HEK293 (cell line): ENCODE results near the gene ALOXE3.

Experiments used
- ATF2 ChIP-seq: fragments of 450-650 bp; formaldehyde crosslinking; IDR thresholded peaks from 2 replicates; pipeline ENCODE4 v1.5.1; 2016; ENCODE audit warnings: missing biosample characterization, missing genetic modification characterization, low read depth
- BCL6B ChIP-seq: fragments of 450-650 bp; formaldehyde crosslinking; IDR thresholded peaks from 2 replicates; pipeline ENCODE4 v1.5.1; 2017; ENCODE audit warnings: missing biosample characterization, missing genetic modification characterization
- HOXC10 ChIP-seq: sonication (generic); formaldehyde crosslinking; IDR thresholded peaks from 2 replicates; pipeline ENCODE4 v1.8.1; 2023; ENCODE audit warnings: mild to moderate bottlenecking, missing genetic modification reagents
- KLF1 ChIP-seq: fragments of 450-650 bp; formaldehyde crosslinking; IDR thresholded peaks from 2 replicates; pipeline ENCODE4 v1.5.1; 2016; ENCODE audit warnings: missing biosample characterization, missing genetic modification characterization
- RBAK ChIP-seq: fragments of 450-650 bp; formaldehyde crosslinking; IDR thresholded peaks from 2 replicates; pipeline ENCODE4 v1.5.1; 2016; ENCODE audit warnings: missing biosample characterization, missing genetic modification characterization
- SALL2 ChIP-seq: fragments of 450-650 bp; formaldehyde crosslinking; IDR thresholded peaks from 2 replicates; pipeline ENCODE4 v1.5.0; 2017; ENCODE audit warnings: missing biosample characterization, mild to moderate bottlenecking, missing genetic modification characterization, borderline replicate concordance
- WT1 ChIP-seq: fragments of 450-650 bp; formaldehyde crosslinking; IDR thresholded peaks from 2 replicates; pipeline ENCODE4 v1.5.1; 2016; ENCODE audit warnings: missing biosample characterization, missing genetic modification characterization
- ZBTB21 ChIP-seq: fragments of 450-650 bp; formaldehyde crosslinking; IDR thresholded peaks from 2 replicates; pipeline ENCODE4 v1.5.1; 2017; ENCODE audit warnings: missing biosample characterization, missing genetic modification characterization
- ZBTB8A ChIP-seq: fragments of 450-650 bp; formaldehyde crosslinking; IDR thresholded peaks from 2 replicates; pipeline ENCODE4 v1.5.1; 2016; ENCODE audit warnings: missing biosample characterization, missing genetic modification characterization
- ZFP69B ChIP-seq: fragments of 450-650 bp; formaldehyde crosslinking; IDR thresholded peaks from 2 replicates; pipeline ENCODE4 v1.5.1; 2016; ENCODE audit warnings: missing biosample characterization, missing genetic modification characterization
- ZNF132 ChIP-seq: fragments of 450-650 bp; formaldehyde crosslinking; IDR thresholded peaks from 2 replicates; pipeline ENCODE4 v1.5.1; 2017; ENCODE audit warnings: missing biosample characterization, missing genetic modification characterization, borderline replicate concordance
- ZNF157 ChIP-seq: fragments of 450-650 bp; formaldehyde crosslinking; IDR thresholded peaks from 2 replicates; pipeline ENCODE4 v1.5.1; 2016; ENCODE audit warnings: missing biosample characterization, missing genetic modification characterization
- ZNF169 ChIP-seq: fragments of 450-650 bp; formaldehyde crosslinking; IDR thresholded peaks from 2 replicates; pipeline ENCODE4 v1.5.1; 2016; ENCODE audit warnings: missing biosample characterization, missing genetic modification characterization
- ZNF174 ChIP-seq: fragments of 450-650 bp; formaldehyde crosslinking; IDR thresholded peaks from 2 replicates; pipeline ENCODE4 v1.5.0; 2017; ENCODE audit warnings: missing biosample characterization, mild to moderate bottlenecking, missing genetic modification characterization
- ZNF175 ChIP-seq: fragments of 450-650 bp; formaldehyde crosslinking; IDR thresholded peaks from 2 replicates; pipeline ENCODE4 v1.5.1; 2016; ENCODE audit warnings: missing biosample characterization, missing genetic modification characterization
- ZNF184 ChIP-seq: fragments of 450-650 bp; IDR thresholded peaks from 2 replicates; pipeline ENCODE4 v1.5.1; 2018; ENCODE audit warnings: missing biosample characterization, mild to moderate bottlenecking, missing genetic modification characterization
- ZNF19 ChIP-seq: fragments of 450-650 bp; formaldehyde crosslinking; IDR thresholded peaks from 2 replicates; pipeline ENCODE4; 2016; ENCODE audit warnings: missing biosample characterization, missing genetic modification characterization, low read depth
- ZNF23 ChIP-seq: fragments of 450-650 bp; formaldehyde crosslinking; IDR thresholded peaks from 2 replicates; pipeline ENCODE4 v1.5.1; 2016; ENCODE audit warnings: missing biosample characterization, missing genetic modification characterization, borderline replicate concordance
- ZNF266 ChIP-seq: fragments of 450-650 bp; formaldehyde crosslinking; IDR thresholded peaks from 2 replicates; pipeline ENCODE4 v1.5.1; 2016; ENCODE audit warnings: missing biosample characterization, missing genetic modification characterization, low read depth
- ZNF292 ChIP-seq: fragments of 450-650 bp; formaldehyde crosslinking; IDR thresholded peaks from 2 replicates; pipeline ENCODE4 v1.5.1; 2016; ENCODE audit warnings: low read depth, missing biosample characterization, missing genetic modification characterization, borderline replicate concordance
- ZNF311 ChIP-seq: fragments of 450-650 bp; formaldehyde crosslinking; IDR thresholded peaks from 2 replicates; pipeline ENCODE4 v1.5.1; 2017; ENCODE audit warnings: missing biosample characterization, missing genetic modification characterization, borderline replicate concordance
- ZNF341 ChIP-seq: fragments of 450-650 bp; formaldehyde crosslinking; IDR thresholded peaks from 2 replicates; pipeline ENCODE4; 2016; ENCODE audit warnings: low read depth, missing biosample characterization, missing genetic modification characterization
- ZNF433 ChIP-seq: fragments of 450-650 bp; formaldehyde crosslinking; IDR thresholded peaks from 2 replicates; pipeline ENCODE4 v1.5.1; 2016; ENCODE audit warnings: missing biosample characterization, missing genetic modification characterization, low read depth
- ZNF501 ChIP-seq: fragments of 450-650 bp; formaldehyde crosslinking; IDR thresholded peaks from 2 replicates; pipeline ENCODE4 v1.5.1; 2016; ENCODE audit warnings: missing biosample characterization, missing genetic modification characterization
- ZNF514 ChIP-seq: fragments of 450-650 bp; formaldehyde crosslinking; IDR thresholded peaks from 2 replicates; pipeline ENCODE4 v1.5.1; 2016; ENCODE audit warnings: missing biosample characterization, missing genetic modification characterization
- ZNF561 ChIP-seq: fragments of 450-650 bp; IDR thresholded peaks from 2 replicates; pipeline ENCODE4 v1.5.1; 2018; ENCODE audit warnings: missing biosample characterization, missing genetic modification characterization, borderline replicate concordance
- ZSCAN23 ChIP-seq: fragments of 450-650 bp; formaldehyde crosslinking; IDR thresholded peaks from 2 replicates; pipeline ENCODE4 v1.5.1; 2016; ENCODE audit warnings: missing biosample characterization, missing genetic modification characterization
- TF ChIP-seq, protein P1 (sequence below): fragments of 450-650 bp; formaldehyde crosslinking; IDR thresholded peaks from 2 replicates; pipeline ENCODE4 v1.5.1; 2016; ENCODE audit warnings: missing biosample characterization, missing genetic modification characterization
- TF ChIP-seq, protein P2 (sequence below): IDR thresholded peaks from 2 replicates; pipeline ENCODE4 v1.6.1; 2011; ENCODE audit warnings: mild to moderate bottlenecking, low read depth, low read length, borderline replicate concordance
- TF ChIP-seq, protein P3 (sequence below): fragments of 450-650 bp; formaldehyde crosslinking; IDR thresholded peaks from 2 replicates; pipeline ENCODE4 v1.5.1; 2017; ENCODE audit warnings: missing biosample characterization, missing genetic modification characterization
- TF ChIP-seq, protein P4 (sequence below): fragments of 450-650 bp; formaldehyde crosslinking; IDR thresholded peaks from 2 replicates; pipeline ENCODE4 v1.5.1; 2016; ENCODE audit warnings: missing biosample characterization, missing genetic modification characterization

Gene ALOXE3

DNA sequence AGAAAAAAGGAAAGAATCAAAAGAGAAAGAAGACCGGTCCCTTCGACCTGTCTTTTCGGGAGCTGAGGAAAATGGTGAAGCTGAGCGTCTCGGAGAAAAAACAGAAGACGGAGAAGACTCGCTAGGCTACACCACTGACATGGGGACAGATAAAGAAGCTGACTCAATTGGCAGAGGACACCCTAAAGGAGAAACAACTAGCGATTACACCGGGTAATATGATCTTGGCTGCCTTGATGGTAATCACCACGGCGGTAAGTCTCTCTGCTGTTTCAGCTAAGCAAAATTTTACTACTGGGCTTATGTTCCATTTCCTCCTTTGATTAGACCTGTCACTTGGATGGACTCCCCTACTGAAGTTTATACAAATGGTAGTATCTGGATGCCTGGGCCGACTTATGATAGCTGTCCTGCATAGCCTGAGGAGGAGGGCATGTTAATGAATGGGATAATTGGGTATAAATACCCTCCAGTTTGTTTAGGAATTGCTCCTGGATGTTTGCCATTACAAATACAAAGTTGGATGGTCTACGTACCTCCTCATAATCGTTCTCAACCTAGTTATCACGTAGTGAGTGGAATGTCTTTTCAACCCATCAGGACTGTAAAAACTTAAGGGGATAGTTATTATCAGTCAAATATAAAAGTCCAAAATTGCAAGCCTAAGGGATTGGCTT is 55.4 kb downstream of the ALOXE3 start (continued):
- TF ChIP-seq BCL6B (no peak), ZFP69B (tag by site-specific recombination) (no peak), ZNF175 (tag by site-specific recombination) (no peak), ZNF169 (tag by site-specific recombination) (no peak), SALL2 (tag by site-specific recombination) (no peak), ZSCAN23 (no peak), ZNF514 (tag by site-specific recombination) (no peak), ZNF561 (tag by site-specific recombination) (0 out of 2 replicates have a peak, but pooled peaks have one; percentile 31), ZBTB8A (0 out of 2 replicates have a peak, but pooled peaks have one; percentile 26), WT1 (tag by site-specific recombination) (peak; percentile 98), ZNF184 (tag by site-specific recombination) (peak; percentile 33; the same call in 1 of the 2 replicates), ZNF292 (tag by site-specific recombination) (no peak), ATF2 (tag by site-specific recombination) (no peak), ZNF157 (tag by site-specific recombination) (no peak), ZNF433 (tag by site-specific recombination) (no peak), ZNF23 (tag by site-specific recombination) (no peak), ZNF311 (tag by site-specific recombination) (no peak), ZNF501 (tag by site-specific recombination) (no peak; the same call in none of the 2 replicates), ZNF174 (no peak), HOXC10 (no peak), ZNF132 (no peak), RBAK (tag by site-specific recombination) (no peak), ZNF266 (tag by site-specific recombination) (no peak), ZNF19 (no peak), ZNF341 (tag by site-specific recombination) (no peak), ZBTB21 (tag by site-specific recombination) (no peak; the same call in 1 of the 2 replicates), KLF1 (tag by site-specific recombination) (no peak)
- TF ChIP-seq, protein P1, sequence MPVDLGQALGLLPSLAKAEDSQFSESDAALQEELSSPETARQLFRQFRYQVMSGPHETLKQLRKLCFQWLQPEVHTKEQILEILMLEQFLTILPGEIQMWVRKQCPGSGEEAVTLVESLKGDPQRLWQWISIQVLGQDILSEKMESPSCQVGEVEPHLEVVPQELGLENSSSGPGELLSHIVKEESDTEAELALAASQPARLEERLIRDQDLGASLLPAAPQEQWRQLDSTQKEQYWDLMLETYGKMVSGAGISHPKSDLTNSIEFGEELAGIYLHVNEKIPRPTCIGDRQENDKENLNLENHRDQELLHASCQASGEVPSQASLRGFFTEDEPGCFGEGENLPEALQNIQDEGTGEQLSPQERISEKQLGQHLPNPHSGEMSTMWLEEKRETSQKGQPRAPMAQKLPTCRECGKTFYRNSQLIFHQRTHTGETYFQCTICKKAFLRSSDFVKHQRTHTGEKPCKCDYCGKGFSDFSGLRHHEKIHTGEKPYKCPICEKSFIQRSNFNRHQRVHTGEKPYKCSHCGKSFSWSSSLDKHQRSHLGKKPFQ, result no peak
- TF ChIP-seq, protein P2, sequence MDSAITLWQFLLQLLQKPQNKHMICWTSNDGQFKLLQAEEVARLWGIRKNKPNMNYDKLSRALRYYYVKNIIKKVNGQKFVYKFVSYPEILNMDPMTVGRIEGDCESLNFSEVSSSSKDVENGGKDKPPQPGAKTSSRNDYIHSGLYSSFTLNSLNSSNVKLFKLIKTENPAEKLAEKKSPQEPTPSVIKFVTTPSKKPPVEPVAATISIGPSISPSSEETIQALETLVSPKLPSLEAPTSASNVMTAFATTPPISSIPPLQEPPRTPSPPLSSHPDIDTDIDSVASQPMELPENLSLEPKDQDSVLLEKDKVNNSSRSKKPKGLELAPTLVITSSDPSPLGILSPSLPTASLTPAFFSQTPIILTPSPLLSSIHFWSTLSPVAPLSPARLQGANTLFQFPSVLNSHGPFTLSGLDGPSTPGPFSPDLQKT, result no peak
- TF ChIP-seq, protein P3, sequence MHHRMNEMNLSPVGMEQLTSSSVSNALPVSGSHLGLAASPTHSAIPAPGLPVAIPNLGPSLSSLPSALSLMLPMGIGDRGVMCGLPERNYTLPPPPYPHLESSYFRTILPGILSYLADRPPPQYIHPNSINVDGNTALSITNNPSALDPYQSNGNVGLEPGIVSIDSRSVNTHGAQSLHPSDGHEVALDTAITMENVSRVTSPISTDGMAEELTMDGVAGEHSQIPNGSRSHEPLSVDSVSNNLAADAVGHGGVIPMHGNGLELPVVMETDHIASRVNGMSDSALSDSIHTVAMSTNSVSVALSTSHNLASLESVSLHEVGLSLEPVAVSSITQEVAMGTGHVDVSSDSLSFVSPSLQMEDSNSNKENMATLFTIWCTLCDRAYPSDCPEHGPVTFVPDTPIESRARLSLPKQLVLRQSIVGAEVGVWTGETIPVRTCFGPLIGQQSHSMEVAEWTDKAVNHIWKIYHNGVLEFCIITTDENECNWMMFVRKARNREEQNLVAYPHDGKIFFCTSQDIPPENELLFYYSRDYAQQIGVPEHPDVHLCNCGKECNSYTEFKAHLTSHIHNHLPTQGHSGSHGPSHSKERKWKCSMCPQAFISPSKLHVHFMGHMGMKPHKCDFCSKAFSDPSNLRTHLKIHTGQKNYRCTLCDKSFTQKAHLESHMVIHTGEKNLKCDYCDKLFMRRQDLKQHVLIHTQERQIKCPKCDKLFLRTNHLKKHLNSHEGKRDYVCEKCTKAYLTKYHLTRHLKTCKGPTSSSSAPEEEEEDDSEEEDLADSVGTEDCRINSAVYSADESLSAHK (tag by site-specific recombination), result peak; percentile 55; the same call in 1 of the 2 replicates
- TF ChIP-seq, protein P4, sequence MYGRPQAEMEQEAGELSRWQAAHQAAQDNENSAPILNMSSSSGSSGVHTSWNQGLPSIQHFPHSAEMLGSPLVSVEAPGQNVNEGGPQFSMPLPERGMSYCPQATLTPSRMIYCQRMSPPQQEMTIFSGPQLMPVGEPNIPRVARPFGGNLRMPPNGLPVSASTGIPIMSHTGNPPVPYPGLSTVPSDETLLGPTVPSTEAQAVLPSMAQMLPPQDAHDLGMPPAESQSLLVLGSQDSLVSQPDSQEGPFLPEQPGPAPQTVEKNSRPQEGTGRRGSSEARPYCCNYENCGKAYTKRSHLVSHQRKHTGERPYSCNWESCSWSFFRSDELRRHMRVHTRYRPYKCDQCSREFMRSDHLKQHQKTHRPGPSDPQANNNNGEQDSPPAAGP, result peak; percentile 30; the same call in 1 of the 2 replicates
